Activated naive CD8-positive, alpha-beta T cell treated with anti-CD3 and anti-CD28 coated beads, Interleukin-2, amount 50 U/mL, for 24 hours (primary cell): Measurements from ENCODE around the gene SNAI1.
A peak's percentile ranks its signal among the peaks of the same experiment; 100 is the strongest.
"Not testable (repeated sequence)": the region's sequence is repeated elsewhere in the genome, so short reads cannot be mapped to it uniquely, and the experiment has no call there.

Source experiments
- ATAC-seq: fragments of 150-1000 bp; cut with Tn5 transposase; one replicate; pipeline ENCODE4 v1.10.0; 2021
- DNase-seq: peaks from one replicate; pipeline ENCODE4 v3.0.0; 2021
- H3K27ac Mint-ChIP-seq: one replicate; pipeline ENCODE4 v1.8.0; 2021; ENCODE audit warnings: mild to moderate bottlenecking, mixed read lengths
- H3K27me3 Mint-ChIP-seq: one replicate; pipeline ENCODE4 v1.8.0; 2021; ENCODE audit warnings: mixed read lengths
- H3K36me3 Mint-ChIP-seq: one replicate; pipeline ENCODE4 v1.8.0; 2021; ENCODE audit warnings: low read depth, mixed read lengths
- H3K4me1 Mint-ChIP-seq: one replicate; pipeline ENCODE4 v1.8.0; 2021; ENCODE audit warnings: mixed read lengths
- H3K4me3 Mint-ChIP-seq: one replicate; pipeline ENCODE4 v1.8.0; 2021; ENCODE audit warnings: mild to moderate bottlenecking, moderate library complexity, mixed read lengths
- H3K9me3 Mint-ChIP-seq: one replicate; pipeline ENCODE4 v1.8.0; 2021; ENCODE audit warnings: mixed read lengths

SNAI1 gene

DNA sequence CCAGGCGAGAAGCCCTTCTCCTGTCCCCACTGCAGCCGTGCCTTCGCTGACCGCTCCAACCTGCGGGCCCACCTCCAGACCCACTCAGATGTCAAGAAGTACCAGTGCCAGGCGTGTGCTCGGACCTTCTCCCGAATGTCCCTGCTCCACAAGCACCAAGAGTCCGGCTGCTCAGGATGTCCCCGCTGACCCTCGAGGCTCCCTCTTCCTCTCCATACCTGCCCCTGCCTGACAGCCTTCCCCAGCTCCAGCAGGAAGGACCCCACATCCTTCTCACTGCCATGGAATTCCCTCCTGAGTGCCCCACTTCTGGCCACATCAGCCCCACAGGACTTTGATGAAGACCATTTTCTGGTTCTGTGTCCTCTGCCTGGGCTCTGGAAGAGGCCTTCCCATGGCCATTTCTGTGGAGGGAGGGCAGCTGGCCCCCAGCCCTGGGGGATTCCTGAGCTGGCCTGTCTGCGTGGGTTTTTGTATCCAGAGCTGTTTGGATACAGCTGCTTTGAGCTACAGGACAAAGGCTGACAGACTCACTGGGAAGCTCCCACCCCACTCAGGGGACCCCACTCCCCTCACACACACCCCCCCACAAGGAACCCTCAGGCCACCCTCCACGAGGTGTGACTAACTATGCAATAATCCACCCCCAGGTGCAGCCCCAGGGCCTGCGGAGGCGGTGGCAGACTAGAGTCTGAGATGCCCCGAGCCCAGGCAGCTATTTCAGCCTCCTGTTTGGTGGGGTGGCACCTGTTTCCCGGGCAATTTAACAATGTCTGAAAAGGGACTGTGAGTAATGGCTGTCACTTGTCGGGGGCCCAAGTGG is 5.3 kb downstream of the SNAI1 start:
- H3K27me3 Mint-ChIP-seq: peaks cover 8% of the 10 kb centered on the region
- peaks cover 20% of the 10 kb centered on the region for H3K4me1 Mint-ChIP-seq
- ATAC-seq (no peak), DNase-seq (no peak)
- H3K36me3 Mint-ChIP-seq: no peaks in the 10 kb centered on the region
- H3K9me3 Mint-ChIP-seq: no peaks in the 10 kb centered on the region
- no peak overlapping the region for H3K27ac Mint-ChIP-seq
- no peak overlapping the region for H3K4me3 Mint-ChIP-seq

- Mint-ChIP-seq H3K27me3 (peaks cover 11% of the 10 kb centered on the region), H3K27ac (no peak overlapping the region), H3K36me3 (no peaks in the 10 kb centered on the region), H3K9me3 (no peaks in the 10 kb centered on the region), H3K4me3 (no peak overlapping the region), H3K4me1 (peaks cover 10% of the 10 kb centered on the region)
- DNase-seq: no peak
- peak; percentile 27 for ATAC-seq
Observed at GRCh38 chr20:49989234-49990065, 6.7 kb downstream of the SNAI1 start.

GRCh38 chr20:49990271-49990720 is 7.5 kb downstream of the SNAI1 start:
- Mint-ChIP-seq H3K36me3 (no peaks in the 10 kb centered on the region), H3K27me3 (peaks cover 11% of the 10 kb centered on the region), H3K9me3 (no peaks in the 10 kb centered on the region), H3K4me3 (no peak overlapping the region), H3K4me1 (peaks cover 7% of the 10 kb centered on the region), H3K27ac (no peak overlapping the region)
- DNase-seq (no peak), ATAC-seq (no peak)

- H3K4me1 Mint-ChIP-seq: peaks cover 9% of the 10 kb centered on the region
- no peak overlapping the region for H3K27ac Mint-ChIP-seq
- H3K4me3 Mint-ChIP-seq: no peak overlapping the region
- peaks cover 22% of the 10 kb centered on the region for H3K27me3 Mint-ChIP-seq
- no peak for ATAC-seq
- no peaks in the 10 kb centered on the region for H3K36me3 Mint-ChIP-seq
- no peak for DNase-seq
- no peaks in the 10 kb centered on the region for H3K9me3 Mint-ChIP-seq
Observed at GRCh38 chr20:49993301-49993751, 10.5 kb downstream of the SNAI1 start.

DNA sequence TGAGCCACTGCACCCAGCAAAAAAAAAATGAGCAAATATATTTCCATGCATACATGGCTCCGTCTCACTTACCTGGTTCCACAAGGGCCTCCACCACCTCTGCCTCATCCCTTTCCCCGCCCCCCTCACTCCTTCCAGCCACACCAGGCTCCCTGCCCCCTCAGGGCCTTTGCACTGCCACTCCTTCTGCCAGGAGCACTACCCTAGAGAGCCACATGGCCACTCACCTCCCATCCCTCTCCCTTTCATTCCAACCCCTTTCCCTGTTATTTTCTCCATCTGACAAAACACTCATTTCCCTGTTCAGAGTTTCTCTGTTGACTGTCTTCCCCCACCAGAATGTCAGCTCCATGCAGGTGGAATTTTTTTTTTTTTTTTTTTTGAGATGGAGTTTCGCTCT is 12.8 kb downstream of the SNAI1 start:
- ATAC-seq: no peak
- Mint-ChIP-seq H3K27me3 (peaks cover 18% of the 10 kb centered on the region), H3K4me1 (peaks cover 13% of the 10 kb centered on the region), H3K9me3 (no peaks in the 10 kb centered on the region), H3K36me3 (no peaks in the 10 kb centered on the region), H3K27ac (no peak overlapping the region), H3K4me3 (no peak overlapping the region)
- DNase-seq: no peak

DNA sequence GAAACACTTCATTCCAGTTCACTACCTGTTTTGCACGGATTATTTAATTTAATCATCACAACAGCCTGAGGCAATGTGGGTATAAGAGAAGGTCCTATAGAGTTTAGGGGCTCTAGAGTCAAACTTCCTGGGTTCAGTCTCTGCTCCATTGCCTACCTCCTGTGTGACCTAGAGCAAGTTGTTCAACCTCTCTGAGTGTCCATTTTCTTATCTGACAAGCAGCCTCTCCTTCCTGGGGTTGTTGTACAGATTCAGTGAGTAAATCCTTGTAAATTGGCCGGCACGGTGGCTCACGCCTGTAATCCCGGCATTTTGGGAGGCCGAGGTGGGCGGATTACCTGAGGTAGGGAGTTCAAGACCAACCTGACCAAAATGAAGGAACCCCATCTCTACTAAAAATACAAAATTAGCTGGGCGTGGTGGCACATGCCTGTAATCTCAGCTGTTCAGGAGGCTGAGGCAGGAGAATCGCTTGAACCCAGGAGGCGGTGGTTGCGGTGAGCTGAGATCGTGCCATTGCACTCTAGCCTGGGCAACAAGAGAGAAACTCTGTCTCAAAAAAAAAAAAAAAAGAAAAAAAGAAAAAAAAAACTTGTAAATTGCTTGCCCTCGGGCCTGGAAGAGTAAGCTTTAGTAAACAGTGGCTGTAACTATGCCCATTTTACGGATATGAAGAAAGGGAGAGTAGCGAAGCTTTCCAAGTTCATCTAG is 15.9 kb downstream of the SNAI1 start:
- not testable (repeated sequence) for H3K4me3 Mint-ChIP-seq, DNase-seq, H3K36me3 Mint-ChIP-seq, H3K27ac Mint-ChIP-seq, ATAC-seq, H3K9me3 Mint-ChIP-seq
- H3K27me3 Mint-ChIP-seq: peaks cover 18% of the 10 kb centered on the region
- peaks cover 27% of the 10 kb centered on the region for H3K4me1 Mint-ChIP-seq

DNA sequence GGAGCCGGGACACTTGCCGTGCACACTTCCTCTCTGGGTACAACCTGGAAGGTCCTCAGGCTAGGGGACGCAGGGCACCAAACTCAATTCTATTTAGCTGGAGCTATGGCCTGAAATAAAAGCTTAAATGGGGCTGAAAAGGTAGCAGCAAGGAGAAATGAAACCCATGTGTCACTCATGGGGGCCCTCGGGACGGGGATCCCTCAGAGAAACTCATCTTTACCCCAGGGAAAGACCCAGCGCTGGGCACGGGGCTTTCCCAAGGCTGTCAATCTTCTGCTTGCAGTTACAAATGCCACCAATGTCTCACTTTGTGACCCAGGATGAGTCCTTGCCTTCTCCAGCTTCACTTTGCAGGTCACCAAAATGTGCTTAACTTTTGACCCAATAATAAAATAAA is 16.5 kb downstream of the SNAI1 start:
- Mint-ChIP-seq H3K4me1 (peaks cover 27% of the 10 kb centered on the region), H3K4me3 (no peak overlapping the region), H3K36me3 (no peaks in the 10 kb centered on the region), H3K27ac (no peak overlapping the region), H3K27me3 (peaks cover 18% of the 10 kb centered on the region), H3K9me3 (no peaks in the 10 kb centered on the region)
- DNase-seq (peak; percentile 70), ATAC-seq (peak; percentile 84)

DNA sequence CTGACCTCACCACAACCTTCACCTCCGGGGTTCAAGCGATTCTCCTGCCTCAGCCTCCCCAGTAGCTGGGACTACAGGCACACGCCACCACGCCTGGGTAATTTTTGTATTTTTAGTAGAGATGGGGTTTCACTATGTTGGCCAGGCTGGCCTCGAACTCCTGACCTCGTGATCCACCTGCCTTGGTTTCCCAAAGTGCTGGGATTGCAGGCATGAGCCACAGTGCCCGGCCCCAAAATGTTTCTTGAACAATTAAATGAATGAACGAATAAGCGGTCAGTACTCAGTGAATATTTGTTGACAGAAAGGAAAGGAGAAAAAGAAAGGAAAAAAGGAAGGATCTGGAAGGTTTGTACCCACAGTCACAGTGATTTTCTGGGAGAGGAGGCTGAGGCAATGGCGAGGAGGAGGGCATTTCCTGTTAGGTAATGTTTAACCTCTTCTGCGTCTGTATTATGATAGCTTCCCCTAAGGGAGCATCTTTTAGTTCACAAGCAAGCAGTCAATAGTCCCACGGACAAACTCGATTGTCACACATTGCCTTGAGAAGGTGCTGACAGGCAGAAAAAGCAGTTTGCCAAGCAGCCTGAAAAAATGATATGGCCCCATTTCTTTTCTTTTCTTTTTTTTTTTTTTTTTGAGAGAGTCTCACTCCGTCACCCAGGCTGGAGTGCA is 17.9 kb downstream of the SNAI1 start:
- peaks cover 23% of the 10 kb centered on the region for H3K27me3 Mint-ChIP-seq
- not testable (repeated sequence) for H3K27ac Mint-ChIP-seq
- H3K4me1 Mint-ChIP-seq: peaks cover 33% of the 10 kb centered on the region

GRCh38 chr20:50001784-50002311 is 19.1 kb downstream of the SNAI1 start:
- Mint-ChIP-seq H3K27me3 (peaks cover 24% of the 10 kb centered on the region), H3K9me3 (no peaks in the 10 kb centered on the region)

More for the DNA sequence above, 17.9 kb downstream of the SNAI1 start:
- not testable (repeated sequence) for H3K36me3 Mint-ChIP-seq, H3K4me3 Mint-ChIP-seq, ATAC-seq, DNase-seq, H3K9me3 Mint-ChIP-seq

GRCh38 chr20:50003253-50003656 is 20.5 kb downstream of the SNAI1 start:
- Mint-ChIP-seq H3K4me1 (peaks cover 38% of the 10 kb centered on the region), H3K9me3 (no peaks in the 10 kb centered on the region), H3K27me3 (peaks cover 22% of the 10 kb centered on the region), H3K4me3 (no peak overlapping the region), H3K27ac (no peak overlapping the region), H3K36me3 (no peaks in the 10 kb centered on the region)
- ATAC-seq: peak; percentile 40
- no peak for DNase-seq

More at GRCh38 chr20:50001784-50002311, 19.1 kb downstream of the SNAI1 start:
- Mint-ChIP-seq H3K36me3 (no peaks in the 10 kb centered on the region), H3K4me1 (peaks cover 37% of the 10 kb centered on the region), H3K27ac (peak overlapping the region; percentile 89), H3K4me3 (peak overlapping the region; percentile 17)
- DNase-seq (peak; percentile 32), ATAC-seq (peak; percentile 75)

- no peak overlapping the region for H3K4me3 Mint-ChIP-seq
- no peaks in the 10 kb centered on the region for H3K36me3 Mint-ChIP-seq
- no peak for DNase-seq
Observed at GRCh38 chr20:50004229-50004628, 21.4 kb downstream of the SNAI1 start.

GRCh38 chr20:50005471-50005981 is 22.7 kb downstream of the SNAI1 start:
- H3K27me3 Mint-ChIP-seq: peaks cover 29% of the 10 kb centered on the region
- DNase-seq (no peak), ATAC-seq (no peak)
- no peaks in the 10 kb centered on the region for H3K36me3 Mint-ChIP-seq
- H3K4me1 Mint-ChIP-seq: peaks cover 29% of the 10 kb centered on the region
- H3K27ac Mint-ChIP-seq: no peak overlapping the region
- H3K4me3 Mint-ChIP-seq: no peak overlapping the region
- no peaks in the 10 kb centered on the region for H3K9me3 Mint-ChIP-seq

More at GRCh38 chr20:50004229-50004628, 21.4 kb downstream of the SNAI1 start:
- Mint-ChIP-seq H3K4me1 (peaks cover 34% of the 10 kb centered on the region), H3K27ac (no peak overlapping the region), H3K27me3 (peaks cover 22% of the 10 kb centered on the region), H3K9me3 (no peaks in the 10 kb centered on the region)
- no peak for ATAC-seq

DNA sequence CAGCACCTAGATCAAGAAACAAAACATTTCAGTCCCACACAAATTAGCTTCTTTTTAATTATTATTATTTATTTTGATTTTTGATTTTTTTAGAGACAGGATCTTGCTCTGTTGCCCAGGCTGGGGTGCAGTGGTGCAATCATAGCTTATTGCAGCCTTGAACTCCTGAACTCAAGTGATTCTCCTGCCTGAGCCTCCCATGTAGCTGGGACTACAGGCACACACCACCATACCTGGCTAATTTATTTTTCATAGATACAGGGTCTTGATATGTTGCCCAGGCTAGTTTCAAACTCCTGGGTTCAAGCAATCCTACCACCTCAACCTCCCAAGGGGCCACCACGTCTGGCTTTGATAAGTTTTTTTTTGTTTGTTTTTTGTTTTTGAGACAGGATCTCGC is 24.6 kb downstream of the SNAI1 start:
- Mint-ChIP-seq H3K27me3 (peaks cover 30% of the 10 kb centered on the region), H3K27ac (no peak overlapping the region), H3K4me1 (peaks cover 22% of the 10 kb centered on the region), H3K4me3 (no peak overlapping the region), H3K9me3 (no peaks in the 10 kb centered on the region), H3K36me3 (no peaks in the 10 kb centered on the region)
- DNase-seq: no peak
- no peak for ATAC-seq
